Measurements from ENCODE around the gene CFAP126.
"Not testable (repeated sequence)": the region's sequence is repeated elsewhere in the genome, so short reads cannot be mapped to it uniquely, and the experiment has no call there.

The CFAP126 gene

DNA sequence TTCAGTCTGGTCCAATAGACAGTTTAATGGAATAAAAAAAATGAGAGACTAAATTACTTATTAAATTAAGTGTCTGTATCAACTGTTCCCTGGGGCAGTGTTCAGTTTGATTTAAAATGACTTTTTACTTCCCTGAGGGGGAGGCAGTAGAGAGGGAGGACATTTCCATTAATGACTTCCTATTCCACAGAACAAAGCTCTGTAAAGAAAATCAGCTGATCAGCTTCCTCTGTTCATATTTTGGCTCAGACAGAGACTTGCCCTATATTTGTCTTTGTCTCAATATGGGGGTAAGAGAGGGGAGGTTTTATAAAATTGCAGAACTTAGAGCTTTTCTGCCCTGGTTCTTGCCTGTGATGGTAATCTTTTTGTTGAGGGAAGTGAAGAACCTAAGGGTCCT lies 8.4 kb downstream of the CFAP126 start:
- no peaks in the 10 kb centered on the region for H3K9me3 Mint-ChIP-seq
- intact Hi-C loops (cut with micrococcal nuclease) = no loop called here
- H3K36me3 Mint-ChIP-seq (ENCODE audit: low read depth) = peaks cover 67% of the 10 kb centered on the region
- peak overlapping the region; percentile 98 for H3K27ac Mint-ChIP-seq
- peak overlapping the region; percentile 28 for H3K4me3 Mint-ChIP-seq
- peaks cover 10% of the 10 kb centered on the region for H3K4me1 Mint-ChIP-seq (ENCODE audit: low read depth)
- no peaks in the 10 kb centered on the region for H3K27me3 Mint-ChIP-seq

- no peak overlapping the region for H3K4me3 Mint-ChIP-seq
- peaks cover 63% of the 10 kb centered on the region for H3K36me3 Mint-ChIP-seq (ENCODE audit: low read depth)
- peaks cover 10% of the 10 kb centered on the region for H3K4me1 Mint-ChIP-seq (ENCODE audit: low read depth)
- no peaks in the 10 kb centered on the region for H3K9me3 Mint-ChIP-seq
- intact Hi-C loops (cut with micrococcal nuclease) = no loop called here
- H3K27ac Mint-ChIP-seq = peak overlapping the region; percentile 11
- no peaks in the 10 kb centered on the region for H3K27me3 Mint-ChIP-seq
Measured at GRCh38 chr1:161357073-161357472, 10.6 kb downstream of the CFAP126 start.

GRCh38 chr1:161351482-161351881 lies 16.2 kb downstream of the CFAP126 start:
- H3K27ac Mint-ChIP-seq = peak overlapping the region; percentile 55
- H3K27me3 Mint-ChIP-seq = no peaks in the 10 kb centered on the region
- no peak overlapping the region for H3K4me3 Mint-ChIP-seq
- peaks cover 7% of the 10 kb centered on the region for H3K4me1 Mint-ChIP-seq (ENCODE audit: low read depth)
- H3K9me3 Mint-ChIP-seq = no peaks in the 10 kb centered on the region
- H3K36me3 Mint-ChIP-seq (ENCODE audit: low read depth) = peaks cover 45% of the 10 kb centered on the region
- intact Hi-C loops (cut with micrococcal nuclease) = no loop called here

- intact Hi-C loops (cut with micrococcal nuclease) = no loop called here
- Mint-ChIP-seq H3K4me3 (no peak overlapping the region), H3K36me3 (ENCODE audit: low read depth) (peaks cover 44% of the 10 kb centered on the region), H3K9me3 (no peaks in the 10 kb centered on the region), H3K27me3 (no peaks in the 10 kb centered on the region), H3K27ac (peak overlapping the region; percentile 55), H3K4me1 (ENCODE audit: low read depth) (peaks cover 7% of the 10 kb centered on the region)
Measured at GRCh38 chr1:161350671-161351070, 17.0 kb downstream of the CFAP126 start.

DNA sequence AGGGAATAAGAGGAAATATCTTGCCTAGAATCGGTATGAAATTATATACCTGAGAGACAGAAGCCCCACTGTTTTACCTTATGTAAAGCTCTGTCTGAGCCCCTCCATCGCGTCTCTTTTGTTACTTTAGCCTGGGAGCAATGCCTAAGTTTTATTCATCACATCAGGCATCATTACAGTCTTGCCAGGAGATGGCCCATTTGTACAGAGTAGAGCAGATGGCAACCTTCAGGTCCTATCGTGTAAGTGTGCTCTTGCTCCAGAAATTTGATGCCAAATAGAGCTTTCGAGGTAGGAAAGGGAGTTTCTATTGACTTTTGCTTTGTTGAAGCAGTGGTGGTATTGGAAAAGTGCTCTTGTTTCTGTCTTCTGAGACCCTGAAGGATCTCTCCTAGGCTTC lies 24.9 kb downstream of the CFAP126 start:
- no peaks in the 10 kb centered on the region for H3K9me3 Mint-ChIP-seq
- H3K27ac Mint-ChIP-seq = no peak overlapping the region
- intact Hi-C loops (cut with micrococcal nuclease) = no loop called here
- H3K4me3 Mint-ChIP-seq = no peak overlapping the region
- H3K36me3 Mint-ChIP-seq (ENCODE audit: low read depth) = peaks cover 96% of the 10 kb centered on the region
- no peaks in the 10 kb centered on the region for H3K27me3 Mint-ChIP-seq
- no peaks in the 10 kb centered on the region for H3K4me1 Mint-ChIP-seq (ENCODE audit: low read depth)

DNA sequence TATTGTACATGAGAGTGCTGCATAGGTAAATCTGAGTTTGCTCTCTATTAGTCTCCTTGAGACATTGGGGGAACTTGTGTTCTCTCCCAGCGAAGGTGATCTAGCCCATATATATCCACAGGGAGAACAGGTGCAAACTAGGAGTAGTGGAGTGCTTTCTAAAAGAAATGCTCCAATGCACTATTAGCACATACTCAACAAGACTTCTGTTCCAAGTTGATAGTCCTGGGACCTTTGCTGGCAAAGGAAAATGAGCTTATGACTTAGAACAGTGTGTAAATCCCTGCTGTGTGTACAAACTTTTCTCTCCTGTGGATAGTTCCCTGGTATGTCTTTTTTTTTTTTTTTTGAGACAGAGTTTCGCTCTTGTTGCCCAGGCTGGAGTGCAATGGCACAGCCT lies 25.5 kb downstream of the CFAP126 start:
- Mint-ChIP-seq H3K4me1 (ENCODE audit: low read depth) (no peaks in the 10 kb centered on the region), H3K36me3 (ENCODE audit: low read depth) (peaks cover 96% of the 10 kb centered on the region), H3K27ac (no peak overlapping the region), H3K4me3 (no peak overlapping the region), H3K9me3 (no peaks in the 10 kb centered on the region), H3K27me3 (no peaks in the 10 kb centered on the region)
- intact Hi-C loops (cut with micrococcal nuclease) = no loop called here

- H3K4me1 Mint-ChIP-seq (ENCODE audit: low read depth) = peaks cover 5% of the 10 kb centered on the region
- no peaks in the 10 kb centered on the region for H3K9me3 Mint-ChIP-seq
- peaks cover 99% of the 10 kb centered on the region for H3K36me3 Mint-ChIP-seq (ENCODE audit: low read depth)
- H3K27ac Mint-ChIP-seq = no peak overlapping the region
- intact Hi-C loops (cut with micrococcal nuclease) = no loop called here
- H3K27me3 Mint-ChIP-seq = no peaks in the 10 kb centered on the region
- no peak overlapping the region for H3K4me3 Mint-ChIP-seq
Measured at GRCh38 chr1:161335796-161336195, 31.9 kb downstream of the CFAP126 start.

GRCh38 chr1:161333166-161333565 lies 34.5 kb downstream of the CFAP126 start:
- no peak overlapping the region for H3K4me3 Mint-ChIP-seq
- intact Hi-C loops (cut with micrococcal nuclease) = no loop called here
- peaks cover 99% of the 10 kb centered on the region for H3K36me3 Mint-ChIP-seq (ENCODE audit: low read depth)
- H3K27me3 Mint-ChIP-seq = no peaks in the 10 kb centered on the region
- peaks cover 5% of the 10 kb centered on the region for H3K4me1 Mint-ChIP-seq (ENCODE audit: low read depth)
- no peak overlapping the region for H3K27ac Mint-ChIP-seq
- H3K9me3 Mint-ChIP-seq = no peaks in the 10 kb centered on the region

- no peaks in the 10 kb centered on the region for H3K27me3 Mint-ChIP-seq
- no peaks in the 10 kb centered on the region for H3K9me3 Mint-ChIP-seq
- H3K4me1 Mint-ChIP-seq (ENCODE audit: low read depth) = peaks cover 5% of the 10 kb centered on the region
- no peak overlapping the region for H3K27ac Mint-ChIP-seq
- intact Hi-C loops (cut with micrococcal nuclease) = no loop called here
- H3K36me3 Mint-ChIP-seq (ENCODE audit: low read depth) = peaks cover 99% of the 10 kb centered on the region
- H3K4me3 Mint-ChIP-seq = no peak overlapping the region
Measured at GRCh38 chr1:161330346-161330745, 37.3 kb downstream of the CFAP126 start.

- intact Hi-C loops (cut with micrococcal nuclease) = no loop called here
- no peak overlapping the region for H3K4me3 Mint-ChIP-seq
- H3K4me1 Mint-ChIP-seq (ENCODE audit: low read depth) = peaks cover 8% of the 10 kb centered on the region
- no peaks in the 10 kb centered on the region for H3K9me3 Mint-ChIP-seq
- H3K27ac Mint-ChIP-seq = no peak overlapping the region
- H3K27me3 Mint-ChIP-seq = no peaks in the 10 kb centered on the region
- H3K36me3 Mint-ChIP-seq (ENCODE audit: low read depth) = peaks cover 80% of the 10 kb centered on the region
Measured at GRCh38 chr1:161324020-161324419, 43.7 kb downstream of the CFAP126 start.

- H3K27me3 Mint-ChIP-seq; H3K4me3 Mint-ChIP-seq; intact Hi-C loops (cut with micrococcal nuclease); H3K9me3 Mint-ChIP-seq: not testable (repeated sequence)
- peaks cover 35% of the 10 kb centered on the region for H3K36me3 Mint-ChIP-seq (ENCODE audit: low read depth)
- peaks cover 34% of the 10 kb centered on the region for H3K4me1 Mint-ChIP-seq (ENCODE audit: low read depth)
- H3K27ac Mint-ChIP-seq = peak overlapping the region; percentile 99
Measured at GRCh38 chr1:161315841-161316674, 51.6 kb downstream of the CFAP126 start.
